Transverse colon (tissue), 4 donors: ENCODE measurements around the gene SUGCT. TPM values are rescaled to one million over a fixed set of nuclear protein-coding genes. Genes with fewer than 3 reads are reported as not detected.

ENCODE experiments used
- DNase-seq: peaks from one replicate; pipeline ENCODE4 v3.0.0-alpha.2; 2019
- H3K27ac ChIP-seq, 4 donors: fragments of 200-600 bp; sonication (generic); 2 replicates each; pipeline ENCODE4 v1.5.1; 2016 to 2018; ENCODE audit warnings: inconsistent platforms in 4 of 4
- H3K27me3 ChIP-seq: fragments of 200-600 bp; sonication (generic); 2 replicates; pipeline ENCODE4 v1.5.1; 2017; ENCODE audit warnings: inconsistent platforms
- H3K36me3 ChIP-seq, 4 donors: fragments of 200-600 bp; sonication (generic); 2 replicates each; pipeline ENCODE4 v1.5.1; 2017 to 2019; ENCODE audit warnings: inconsistent platforms in 4 of 4
- H3K4me1 ChIP-seq, 4 donors: fragments of 200-600 bp; sonication (generic); 2 replicates each; pipeline ENCODE4 v1.5.1; 2017 to 2020; ENCODE audit warnings: inconsistent platforms in 4 of 4
- H3K4me3 ChIP-seq, 4 donors: fragments of 200-600 bp; sonication (generic); 1 replicate in 1 of 4; 2 replicates in 3 of 4; pipeline versions ENCODE4 v1.5.1 to v1.6.1; 2017 to 2019; ENCODE audit warnings: inconsistent platforms in 4 of 4
- H3K9me3 ChIP-seq, 2 donors: fragments of 200-600 bp; sonication (generic); 2 replicates each; pipeline ENCODE4 v1.5.1; 2017 to 2019; ENCODE audit warnings: inconsistent platforms in 2 of 2
- CTCF ChIP-seq, 5 experiments: fragments of 200-600 bp in 3 of 5; fragments of 450-650 bp in 2 of 5; sonication (generic) in 3 of 5; IDR thresholded peaks; 1 replicate in 2 of 5; 2 replicates in 3 of 5; pipeline ENCODE4 v1.5.1; 2016 to 2017; ENCODE audit warnings: antibody characterized with exemption in 5 of 5, inconsistent platforms in 3 of 5, mild to moderate bottlenecking in 2 of 5, moderate library complexity in 1 of 5
- EP300 ChIP-seq: sonication (generic); formaldehyde crosslinking; IDR thresholded peaks from one replicate; pipeline ENCODE4 v1.6.1; 2017; ENCODE audit warnings: antibody characterized with exemption, low read depth
- POLR2A ChIP-seq: fragments of 450-650 bp; IDR thresholded peaks from one replicate; pipeline ENCODE4 v1.6.1; 2016; ENCODE audit warnings: antibody characterized with exemption, mild to moderate bottlenecking, moderate library complexity
- POLR2AphosphoS5 ChIP-seq, 3 donors: sonication (generic); formaldehyde crosslinking; IDR thresholded peaks; one replicate each; pipeline ENCODE4 v1.6.1; 2016; ENCODE audit warnings: antibody characterized with exemption in 3 of 3
- WGBS, 2 donors: methylation state at CpG; one replicate each; pipeline ENCODE4 v1.1.5; 2018; ENCODE audit warnings: low coverage in 1 of 2; 5-methylcytosine and 5-hydroxymethylcytosine counted together
- in situ Hi-C, 4 donors: fragments of 200-750 bp; cut with MboI; loops; one replicate each; pipeline versions ENCODE4 v1.15.0 to v1.15.1; 2017; ENCODE audit warnings: low sequenced_read_pairs in 3 of 4, low pct_ligation_motif_present in 1 of 4, low pct_unique_long_range_greater_than_20kb in 1 of 4
- intact Hi-C: fragments of 100-400 bp; cut with DNase I; formaldehyde crosslinking; loops from one replicate; pipeline ENCODE4 v1.15.1; 2023; ENCODE audit warnings: low total_unique reads
- total RNA-seq, 4 donors: library from RNA; depleted of rRNA; stranded (reverse); fragments of >200 nt; gene quantifications; one replicate each; pipeline ENCODE4 v1.1.0, GENCODE V29; 2016

The SUGCT gene
- total RNA-seq, 4 donors from 2014 or later = 2.6 to 44.5 (median 15.9) TPM

DNA sequence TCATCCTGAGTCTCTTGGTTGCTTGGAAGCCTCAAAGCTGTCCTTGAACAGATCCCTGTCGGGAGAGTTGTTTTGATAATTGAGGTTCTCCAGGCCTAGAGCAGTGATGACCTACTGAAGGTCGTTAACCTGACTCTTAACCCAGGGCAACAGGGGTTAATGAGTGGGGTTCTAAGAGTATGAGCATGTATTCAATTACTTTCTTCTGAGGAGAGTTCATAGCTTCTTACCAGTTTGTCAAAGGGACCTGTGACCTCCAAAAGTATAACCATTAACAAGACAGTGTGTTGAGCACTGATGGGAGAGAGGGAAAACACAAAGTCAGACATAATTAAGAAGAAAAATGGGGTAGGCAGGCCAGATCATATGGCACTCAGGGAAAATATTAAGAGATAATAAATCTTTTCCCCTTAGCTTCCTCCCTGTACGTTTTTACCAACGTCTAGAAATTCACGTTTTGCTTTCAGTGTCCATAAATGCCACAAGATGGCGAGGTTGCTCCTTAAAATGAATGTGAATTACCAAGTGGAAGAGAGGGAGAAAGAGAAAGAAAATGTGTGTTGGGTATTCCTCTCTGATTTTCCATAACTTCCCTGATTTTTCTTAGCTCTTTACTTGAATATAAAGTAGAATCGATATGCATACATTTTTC is 97.6 kb downstream of the SUGCT start:
- no peaks in the 10 kb centered on the region for H3K36me3 ChIP-seq
- no peaks in the 10 kb centered on the region for H3K9me3 ChIP-seq
- TF ChIP-seq CTCF (IDR thresholded peaks at IDR 0.05) (peak; percentile 31 to 64 (median 49)), EP300 (no peak)
- WGBS, 2 donors = 25 to 26% methylated on average over 7 of the region's 7 CpGs
- in situ Hi-C loops (loop anchor here in 1 of 4 donors (25.0 kb wide), 1 partner anchor 1480 kb away; the partner anchor contains the start of gene INHBA), intact Hi-C loops (no loop called here)
- H3K4me1 ChIP-seq = peaks cover 0 to 22% (median 8%) of the 10 kb centered on the region in 4 donors
- DNase-seq = peak; percentile 14
- no peak overlapping the region for H3K4me3 ChIP-seq
- H3K27ac ChIP-seq = no peak overlapping the region
- H3K27me3 ChIP-seq = no peaks in the 10 kb centered on the region

DNA sequence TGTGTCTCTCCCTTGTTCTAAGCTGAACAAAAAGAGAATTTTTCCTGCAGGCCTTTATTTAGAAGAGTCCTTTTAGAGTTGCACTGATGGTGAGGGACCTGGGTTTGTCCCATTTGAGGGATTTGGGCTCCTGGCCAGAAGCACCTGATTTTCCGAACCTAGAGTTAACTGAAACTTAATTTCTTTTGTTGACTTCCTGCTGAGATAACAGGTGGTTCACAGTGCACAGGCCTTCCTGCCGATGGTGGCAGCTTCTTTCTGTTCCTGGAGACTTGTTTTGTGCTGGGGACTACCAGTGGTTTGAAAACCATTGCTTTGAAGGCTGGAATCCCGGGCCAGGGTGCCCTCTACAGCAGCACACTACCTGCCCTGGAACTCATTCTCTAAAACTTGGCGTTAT is 99.2 kb downstream of the SUGCT start:
- no peak for TF ChIP-seq CTCF (IDR thresholded peaks at IDR 0.05)
- no peak for TF ChIP-seq POLR2A
- peak in 1 of 3 donors; percentile 19 for TF ChIP-seq POLR2AphosphoS5 (IDR thresholded peaks at IDR 0.05)
- no peak for TF ChIP-seq EP300
- no peaks in the 10 kb centered on the region for H3K27me3 ChIP-seq
- WGBS, 2 donors = 35 to 80% methylated on average over 2 to 4 of the region's 4 CpGs
- peak; percentile 61 for DNase-seq
- peak overlapping the region in 3 of 4 donors; percentile 40 to 62 (median 56) for H3K27ac ChIP-seq
- peaks cover 0 to 22% (median 8%) of the 10 kb centered on the region in 4 donors for H3K4me1 ChIP-seq
- intact Hi-C loops (no loop called here), in situ Hi-C loops (loop anchor here in 1 of 4 donors (25.0 kb wide), 1 partner anchor 1478 kb away; the partner anchor contains the start of gene INHBA)
- no peaks in the 10 kb centered on the region for H3K9me3 ChIP-seq
- no peaks in the 10 kb centered on the region for H3K36me3 ChIP-seq
- H3K4me3 ChIP-seq = no peak overlapping the region

- DNase-seq = no peak
- no peaks in the 10 kb centered on the region for H3K36me3 ChIP-seq
- peak overlapping the region in 3 of 4 donors; percentile 40 to 62 (median 56) for H3K27ac ChIP-seq
- in situ Hi-C loops = loop anchor here in 1 of 4 donors (25.0 kb wide), 1 partner anchor 1478 kb away; the partner anchor contains the start of gene INHBA
- intact Hi-C loops = no loop called here
- no peaks in the 10 kb centered on the region for H3K9me3 ChIP-seq
- H3K4me1 ChIP-seq = peaks cover 0 to 22% (median 8%) of the 10 kb centered on the region in 4 donors
- 95 to 98% methylated on average over 8 of the region's 8 CpGs for WGBS, 2 donors
- TF ChIP-seq POLR2A = no peak
- TF ChIP-seq POLR2AphosphoS5 (IDR thresholded peaks at IDR 0.05) = no peak
- no peak for TF ChIP-seq CTCF (IDR thresholded peaks at IDR 0.05)
- no peak for TF ChIP-seq EP300
- no peak overlapping the region for H3K4me3 ChIP-seq
- no peaks in the 10 kb centered on the region for H3K27me3 ChIP-seq
These were observed 99.9 kb downstream of the SUGCT start for GRCh38 chr7:40234666-40235065.

DNA sequence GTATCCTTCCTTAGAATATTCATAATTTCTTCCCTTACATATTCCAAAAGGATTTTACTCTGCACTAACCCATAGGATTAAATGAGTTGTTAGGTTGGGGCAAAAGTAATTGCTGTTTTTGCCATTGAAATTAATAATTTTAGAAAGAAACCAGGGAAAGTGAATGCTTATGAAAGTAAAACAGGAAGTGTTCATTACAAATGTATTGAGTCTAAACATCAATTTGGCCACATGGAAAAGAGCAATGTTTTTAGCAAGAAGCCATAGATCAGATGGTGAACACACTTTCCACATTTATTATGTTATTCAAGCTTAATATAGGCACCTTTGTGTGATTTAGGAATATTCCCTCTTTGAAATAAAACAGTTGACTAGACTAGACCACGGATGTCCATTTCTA is 102.9 kb downstream of the SUGCT start:
- no peak for DNase-seq
- TF ChIP-seq CTCF (IDR thresholded peaks at IDR 0.05) = no peak
- TF ChIP-seq POLR2AphosphoS5 (IDR thresholded peaks at IDR 0.05) = no peak
- TF ChIP-seq EP300 = no peak
- no peak for TF ChIP-seq POLR2A
- Histone ChIP-seq H3K4me3 (no peak overlapping the region), H3K36me3 (no peaks in the 10 kb centered on the region), H3K4me1 (peaks cover 0 to 15% (median 6%) of the 10 kb centered on the region in 4 donors), H3K9me3 (no peaks in the 10 kb centered on the region), H3K27ac (no peak overlapping the region), H3K27me3 (no peaks in the 10 kb centered on the region)
- in situ Hi-C loops (loop anchor here in 1 of 4 donors (25.0 kb wide), 1 partner anchor 1475 kb away; the partner anchor contains the start of gene INHBA), intact Hi-C loops (no loop called here)
- 75 to 96% methylated on average over 1 of the region's 1 CpG for WGBS, 2 donors
